Pancreas (tissue), 10 donors: ENCODE measurements around the gene RASGRP3. TPM values are rescaled to one million over a fixed set of nuclear protein-coding genes. Genes with fewer than 3 reads are reported as not detected.

ENCODE experiments used
- ATAC-seq, 4 donors: fragments of 200-7000 bp; cut with Tn5 transposase; one replicate each; pipeline versions ENCODE4 v1.8.0 to v1.9.1; 2020; ENCODE audit warnings: mild to moderate bottlenecking in 4 of 4, moderate library complexity in 4 of 4
- DNase-seq, 6 donors: peaks; one replicate each; pipeline ENCODE4 v3.0.0-alpha.2; 2020
- FAIRE-seq: peaks from 2 replicates; lab custom pipeline; 2012; peaks lifted over from hg19 to GRCh38; lab: Jason Lieb, UNC
- H3K27ac ChIP-seq, 4 donors: fragments of 200-600 bp; sonication (generic); 1 replicate in 3 of 4; 2 replicates in 1 of 4; pipeline versions ENCODE4 v1.5.0 to v1.8.0; 2020
- H3K27me3 ChIP-seq, 4 donors: fragments of 200-600 bp; one replicate each; pipeline ENCODE4 v1.8.0; 2021
- H3K36me3 ChIP-seq, 3 donors: fragments of 200-600 bp; sonication (generic) in 1 of 3; one replicate each; pipeline versions ENCODE4 v1.5.0 to v1.8.0; 2020 to 2021
- H3K4me1 ChIP-seq, 3 donors: fragments of 200-600 bp; one replicate each; pipeline ENCODE4 v1.8.0; 2021
- H3K4me3 ChIP-seq, 4 donors: fragments of 200-600 bp; sonication (generic) in 2 of 4; one replicate each; pipeline versions ENCODE4 v1.5.0 to v1.8.0; 2020 to 2021
- H3K9me3 ChIP-seq, 4 donors: fragments of 200-600 bp; one replicate each; pipeline ENCODE4 v1.8.0; 2021
- CTCF ChIP-seq, 4 donors: fragments of 200-600 bp; sonication (generic) in 3 of 4; IDR thresholded peaks; one replicate each; pipeline versions ENCODE4 v1.5.0 to v1.8.0; 2021; ENCODE audit warnings: antibody characterized with exemption in 4 of 4
- WGBS, 2 donors: extraction: QIAGEN DNeasy Blood & Tissue Kit; methylation state at CpG; one replicate each; pipeline ENCODE4 v1.1.7; 2013; 5-methylcytosine and 5-hydroxymethylcytosine counted together
- intact Hi-C, 3 donors: fragments of 100-400 bp; cut with DNase I; formaldehyde crosslinking; loops; one replicate each; pipeline versions ENCODE4 v1.11.1 to v1.14.2; 2022
- polyA plus RNA-seq, 2 donors: library from polyadenylated mRNA; stranded (reverse); fragments of 200-250 nt; gene quantifications; one replicate each; pipeline ENCODE4 v1.2.3, GENCODE V29; 2013
- total RNA-seq, 6 donors: library from RNA; stranded (reverse); fragmentation: NEBNext Ultra II Directional in 4 of 6; extraction: Animal tissue kit (Norgen Biotek cat#: 25700) in 4 of 6; gene quantifications; one replicate each; pipeline versions ENCODE4 v1.2.1 to v1.2.4, GENCODE V29; 2021 to 2023
- donor health status: healthy with polysubstance abuse.
- donor health status: DM: no; HTN: no; CAD: no; lungs with moderate emphysema.
- donor health status: DM: no; HTN: no; CAD: no.
- donor health status: control.
- donor health status: control.
- donor health status: Bipolar disorder and iron deficiency.
- donor health status: DM: yes; HTN: yes; CAD: no.
- donor health status: DM: no; HTN: no; CAD: no.
- donor health status: DM: no; HTN: no; CAD: no.
- donor health status: DM: yes; HTN: yes; CAD: no.

RASGRP3 gene
- total and polyA plus RNA-seq, 8 donors, result 0.92 to 14.9 (median 3.0) TPM

GRCh38 chr2:33511141-33511540 lies 34.7 kb downstream of the RASGRP3 start:
- ATAC-seq (no peak), FAIRE-seq (no peak), DNase-seq (no peak)
- 95 to 97% methylated on average over 1 of the region's 1 CpG for WGBS, 2 donors
- H3K4me1 ChIP-seq, result no peaks in the 10 kb centered on the region
- no peak overlapping the region for H3K4me3 ChIP-seq
- no peaks in the 10 kb centered on the region for H3K9me3 ChIP-seq
- no peak overlapping the region for H3K27ac ChIP-seq
- H3K27me3 ChIP-seq, result no peaks in the 10 kb centered on the region
- intact Hi-C loops, result no loop called here
- TF ChIP-seq CTCF (IDR thresholded peaks at IDR 0.05), result no peak
- no peaks in the 10 kb centered on the region for H3K36me3 ChIP-seq

GRCh38 chr2:33512112-33512511 lies 35.7 kb downstream of the RASGRP3 start:
- H3K9me3 ChIP-seq, result no peaks in the 10 kb centered on the region
- no peak for TF ChIP-seq CTCF (IDR thresholded peaks at IDR 0.05)
- no peaks in the 10 kb centered on the region for H3K36me3 ChIP-seq
- H3K4me3 ChIP-seq, result no peak overlapping the region
- intact Hi-C loops, result no loop called here
- DNase-seq, result no peak
- no peaks in the 10 kb centered on the region for H3K27me3 ChIP-seq
- no peaks in the 10 kb centered on the region for H3K4me1 ChIP-seq
- FAIRE-seq, result no peak
- H3K27ac ChIP-seq, result no peak overlapping the region
- WGBS, 2 donors, result 59 to 74% methylated on average over 5 of the region's 5 CpGs
- no peak for ATAC-seq

- H3K27ac ChIP-seq, result no peak overlapping the region
- no peak overlapping the region for H3K4me3 ChIP-seq
- intact Hi-C loops, result no loop called here
- no peaks in the 10 kb centered on the region for H3K9me3 ChIP-seq
- ATAC-seq (no peak), DNase-seq (no peak), FAIRE-seq (no peak)
- 82 to 86% methylated on average over 3 of the region's 3 CpGs for WGBS, 2 donors
- no peak for TF ChIP-seq CTCF (IDR thresholded peaks at IDR 0.05)
- no peaks in the 10 kb centered on the region for H3K4me1 ChIP-seq
- H3K36me3 ChIP-seq, result no peaks in the 10 kb centered on the region
- H3K27me3 ChIP-seq, result no peaks in the 10 kb centered on the region
Measured at GRCh38 chr2:33513480-33513879, 37.0 kb downstream of the RASGRP3 start.

- 89 to 95% methylated on average over 2 of the region's 2 CpGs for WGBS, 2 donors
- H3K36me3 ChIP-seq, result no peaks in the 10 kb centered on the region
- TF ChIP-seq CTCF (IDR thresholded peaks at IDR 0.05), result no peak
- no peak for DNase-seq
- H3K27ac ChIP-seq, result no peak overlapping the region
- intact Hi-C loops, result no loop called here
- H3K4me3 ChIP-seq, result no peak overlapping the region
- no peak for FAIRE-seq
- no peak for ATAC-seq
- no peaks in the 10 kb centered on the region for H3K9me3 ChIP-seq
- no peaks in the 10 kb centered on the region for H3K4me1 ChIP-seq
- no peaks in the 10 kb centered on the region for H3K27me3 ChIP-seq
Measured at GRCh38 chr2:33516456-33516995, 40.1 kb downstream of the RASGRP3 start.

GRCh38 chr2:33518200-33518599 lies 41.8 kb downstream of the RASGRP3 start:
- no peak for TF ChIP-seq CTCF (IDR thresholded peaks at IDR 0.05)
- no peak for ATAC-seq
- no peak for FAIRE-seq

More at GRCh38 chr2:33518200-33518599, 41.8 kb downstream of the RASGRP3 start:
- 96 to 97% methylated on average over 2 of the region's 2 CpGs for WGBS, 2 donors
- DNase-seq, result no peak
- Histone ChIP-seq H3K36me3 (no peaks in the 10 kb centered on the region), H3K4me1 (no peaks in the 10 kb centered on the region), H3K4me3 (no peak overlapping the region), H3K27me3 (no peaks in the 10 kb centered on the region), H3K27ac (no peak overlapping the region), H3K9me3 (no peaks in the 10 kb centered on the region)
- intact Hi-C loops, result no loop called here
